CD14-positive monocyte (primary cell): ENCODE measurements around the gene GRM5. TPM values are rescaled to one million over a fixed set of nuclear protein-coding genes. Genes with fewer than 3 reads are reported as not detected.

ENCODE experiments used
- DNase-seq, 3 donors: peaks; one replicate each; pipeline ENCODE4 v3.0.0-alpha.2; 2011 to 2022
- H2AFZ ChIP-seq: 2 replicates; pipeline ENCODE4 v1.6.0; 2012; ENCODE audit warnings: mild to moderate bottlenecking, low read depth, low read length, inconsistent platforms; ENCODE audit not compliant: insufficient read depth, poor library complexity, severe bottlenecking
- H3K27ac ChIP-seq, 2 donors: 1 replicate in 1 of 2; 2 replicates in 1 of 2; pipeline ENCODE4 v1.5.1; 2012 to 2013; ENCODE audit warnings: low read length in 2 of 2, control low read depth in 1 of 2, inconsistent platforms in 1 of 2, low read depth in 1 of 2, mild to moderate bottlenecking in 1 of 2
- H3K27me3 ChIP-seq, 2 donors: one replicate each; pipeline versions ENCODE4 v1.6.0 to v1.6.1; 2011 to 2013; ENCODE audit warnings: low read length in 2 of 2; ENCODE audit not compliant: control insufficient read depth in 2 of 2, insufficient read depth in 2 of 2
- H3K36me3 ChIP-seq, 2 donors: replicated peaks in 1 of 2; 1 replicate in 1 of 2; 2 replicates in 1 of 2; pipeline versions ENCODE4 v1.5.1 to v1.6.1; 2012 to 2013; ENCODE audit warnings: low read length in 2 of 2, control low read depth in 1 of 2, inconsistent platforms in 1 of 2, mild to moderate bottlenecking in 1 of 2; ENCODE audit not compliant: insufficient read depth in 2 of 2, control insufficient read depth in 1 of 2
- H3K4me1 ChIP-seq, 2 donors: 1 replicate in 1 of 2; 2 replicates in 1 of 2; pipeline versions ENCODE4 v1.5.1 to v1.6.1; 2012 to 2013; ENCODE audit warnings: low read length in 2 of 2, control low read depth in 1 of 2, inconsistent platforms in 1 of 2, mild to moderate bottlenecking in 1 of 2, moderate library complexity in 1 of 2; ENCODE audit not compliant: insufficient read depth in 2 of 2, control insufficient read depth in 1 of 2
- H3K4me2 ChIP-seq: replicated peaks from 2 replicates; pipeline ENCODE3; 2012; ENCODE audit warnings: low read length, moderate library complexity, mild to moderate bottlenecking; ENCODE audit not compliant: poor library complexity, severe bottlenecking; ENCODE audit errors: extremely low read depth
- H3K4me3 ChIP-seq, 3 experiments: fragments of 200-600 bp in 1 of 3; sonication (generic) in 1 of 3; replicated peaks in 1 of 3; 1 replicate in 2 of 3; 2 replicates in 1 of 3; pipeline ENCODE4 v1.5.1; 2011 to 2013; ENCODE audit warnings: low read length in 3 of 3, mild to moderate bottlenecking in 3 of 3, control low read depth in 2 of 3, low read depth in 2 of 3, inconsistent platforms in 1 of 3, moderate library complexity in 1 of 3
- H3K79me2 ChIP-seq: 2 replicates; pipeline ENCODE4 v1.6.0; 2012; ENCODE audit warnings: mild to moderate bottlenecking, control low read depth, inconsistent platforms, low read length, moderate library complexity; ENCODE audit not compliant: insufficient read depth
- H3K9ac ChIP-seq: 2 replicates; pipeline ENCODE4 v1.6.0; 2017; ENCODE audit warnings: low read length, mild to moderate bottlenecking; ENCODE audit not compliant: insufficient read depth, poor library complexity, severe bottlenecking
- H3K9me3 ChIP-seq, 2 donors: replicated peaks in 1 of 2; 1 replicate in 1 of 2; 2 replicates in 1 of 2; pipeline versions ENCODE4 v1.5.1 to v1.6.1; 2012 to 2013; ENCODE audit warnings: low read length in 2 of 2, control low read depth in 1 of 2; ENCODE audit not compliant: control insufficient read depth in 1 of 2, insufficient read depth in 1 of 2
- H4K20me1 ChIP-seq: 2 replicates; pipeline ENCODE4 v1.6.0; 2012; ENCODE audit warnings: mild to moderate bottlenecking, low read length, control low read depth, moderate library complexity; ENCODE audit not compliant: insufficient read depth
- H3K27ac Mint-ChIP-seq, 7 donors: one replicate each; pipeline ENCODE4 v1.8.0; 2020; ENCODE audit warnings: mild to moderate bottlenecking in 7 of 7, mixed read lengths in 7 of 7, moderate library complexity in 6 of 7, inconsistent platforms in 2 of 7
- H3K27me3 Mint-ChIP-seq, 3 donors: one replicate each; pipeline ENCODE4 v1.8.0; 2021 to 2022; ENCODE audit warnings: low read depth in 3 of 3, mild to moderate bottlenecking in 3 of 3, mixed read lengths in 3 of 3, moderate library complexity in 3 of 3, inconsistent platforms in 1 of 3
- H3K36me3 Mint-ChIP-seq, 2 donors: one replicate each; pipeline ENCODE4 v1.8.0; 2020; ENCODE audit warnings: mixed read lengths in 2 of 2, inconsistent platforms in 1 of 2, mild to moderate bottlenecking in 1 of 2
- H3K4me1 Mint-ChIP-seq: one replicate; pipeline ENCODE4 v1.8.0; 2020; ENCODE audit warnings: mild to moderate bottlenecking, mixed read lengths
- H3K4me3 Mint-ChIP-seq, 2 donors: one replicate each; pipeline ENCODE4 v1.8.0; 2020; ENCODE audit warnings: mild to moderate bottlenecking in 2 of 2, mixed read lengths in 2 of 2, moderate library complexity in 1 of 2
- H3K9me3 Mint-ChIP-seq, 7 donors: one replicate each; pipeline ENCODE4 v1.8.0; 2020 to 2022; ENCODE audit warnings: mixed read lengths in 7 of 7, mild to moderate bottlenecking in 6 of 7, moderate library complexity in 6 of 7, inconsistent platforms in 2 of 7
- WGBS: methylation state at CpG from one replicate; pipeline ENCODE4 v1.1.5; 2013; ENCODE audit warnings: missing lambda C conversion rate; ENCODE audit not compliant: insufficient coverage; 5-methylcytosine and 5-hydroxymethylcytosine counted together
- intact Hi-C, 2 donors: fragments of 100-400 bp; cut with micrococcal nuclease; formaldehyde crosslinking; loops; one replicate each; pipeline versions ENCODE4 v1.15.0 to v1.15.1; 2023
- polyA plus RNA-seq, 3 donors: library from polyadenylated mRNA; depleted of rRNA in 1 of 3; unstranded in 2 of 3; stranded (reverse) in 1 of 3; fragments of 300-500 nt in 2 of 3; fragments of >200 nt in 1 of 3; fragmentation: Illumina TruSeq in 2 of 3; gene quantifications; 1 replicate in 2 of 3; 2 replicates in 1 of 3; pipeline ENCODE4 v1.2.3, GENCODE V29; 2012 to 2021
- TF ChIP-seq, protein P1 (sequence below): fragments of 200-600 bp; IDR thresholded peaks from one replicate; pipeline ENCODE4 v1.8.0; 2022; ENCODE audit warnings: antibody characterized with exemption, mild to moderate bottlenecking

The GRM5 gene
- polyA plus RNA-seq, 3 donors = not detected

DNA sequence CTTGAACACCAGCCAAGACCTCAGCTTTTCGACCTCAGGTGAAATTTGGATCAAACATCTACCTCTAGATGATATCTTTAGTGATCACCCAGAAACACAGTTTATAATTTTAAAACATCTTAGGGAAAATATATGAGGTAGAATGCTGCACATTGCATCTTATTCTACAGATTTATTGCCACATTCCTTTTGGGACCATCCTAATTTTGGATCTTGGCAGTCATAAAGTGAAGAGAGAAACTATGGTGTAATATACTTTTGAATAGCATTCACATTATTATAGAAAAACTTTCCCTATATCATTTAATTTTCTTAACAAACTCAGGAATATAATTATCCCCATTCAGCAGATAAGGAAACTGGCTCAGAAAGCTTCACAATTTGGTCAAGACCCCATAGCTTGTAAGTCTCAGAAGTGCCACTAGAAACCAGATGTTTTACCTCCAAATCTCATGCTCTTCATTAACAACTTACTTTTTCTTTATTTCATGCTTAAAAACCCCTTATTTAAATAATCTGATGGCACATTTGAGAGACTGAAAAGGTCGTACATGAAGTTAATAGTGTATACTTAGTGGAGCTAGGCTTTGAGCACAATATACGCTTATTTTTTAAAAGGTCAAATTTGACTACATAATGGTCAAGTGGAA is 529.0 kb downstream of the GRM5 start:
- Histone ChIP-seq H3K9ac (no peak overlapping the region), H3K9me3 (no peaks in the 10 kb centered on the region), H2AFZ (no peak overlapping the region), H3K27me3 (no peaks in the 10 kb centered on the region), H3K4me3 (no peak overlapping the region), H3K36me3 (no peaks in the 10 kb centered on the region), H3K79me2 (no peaks in the 10 kb centered on the region), H3K27ac (no peak overlapping the region), H4K20me1 (no peaks in the 10 kb centered on the region), H3K4me2 (no peak overlapping the region), H3K4me1 (no peaks in the 10 kb centered on the region)
- intact Hi-C loops = no loop called here
- no CpG with 5 or more reads among the region's 3 CpGs for WGBS
- no peak overlapping the region for H3K4me3 Mint-ChIP-seq
- no peaks in the 10 kb centered on the region for H3K4me1 Mint-ChIP-seq
- no peak overlapping the region for H3K27ac Mint-ChIP-seq
- DNase-seq = no peak
- H3K27me3 Mint-ChIP-seq = peaks cover 0 to 2% (median 0%) of the 10 kb centered on the region in 3 donors
- peaks cover 0 to 5% (median 0%) of the 10 kb centered on the region in 7 donors for H3K9me3 Mint-ChIP-seq
- TF ChIP-seq, protein P1, sequence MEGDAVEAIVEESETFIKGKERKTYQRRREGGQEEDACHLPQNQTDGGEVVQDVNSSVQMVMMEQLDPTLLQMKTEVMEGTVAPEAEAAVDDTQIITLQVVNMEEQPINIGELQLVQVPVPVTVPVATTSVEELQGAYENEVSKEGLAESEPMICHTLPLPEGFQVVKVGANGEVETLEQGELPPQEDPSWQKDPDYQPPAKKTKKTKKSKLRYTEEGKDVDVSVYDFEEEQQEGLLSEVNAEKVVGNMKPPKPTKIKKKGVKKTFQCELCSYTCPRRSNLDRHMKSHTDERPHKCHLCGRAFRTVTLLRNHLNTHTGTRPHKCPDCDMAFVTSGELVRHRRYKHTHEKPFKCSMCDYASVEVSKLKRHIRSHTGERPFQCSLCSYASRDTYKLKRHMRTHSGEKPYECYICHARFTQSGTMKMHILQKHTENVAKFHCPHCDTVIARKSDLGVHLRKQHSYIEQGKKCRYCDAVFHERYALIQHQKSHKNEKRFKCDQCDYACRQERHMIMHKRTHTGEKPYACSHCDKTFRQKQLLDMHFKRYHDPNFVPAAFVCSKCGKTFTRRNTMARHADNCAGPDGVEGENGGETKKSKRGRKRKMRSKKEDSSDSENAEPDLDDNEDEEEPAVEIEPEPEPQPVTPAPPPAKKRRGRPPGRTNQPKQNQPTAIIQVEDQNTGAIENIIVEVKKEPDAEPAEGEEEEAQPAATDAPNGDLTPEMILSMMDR = no peak
- no peaks in the 10 kb centered on the region for H3K36me3 Mint-ChIP-seq

DNA sequence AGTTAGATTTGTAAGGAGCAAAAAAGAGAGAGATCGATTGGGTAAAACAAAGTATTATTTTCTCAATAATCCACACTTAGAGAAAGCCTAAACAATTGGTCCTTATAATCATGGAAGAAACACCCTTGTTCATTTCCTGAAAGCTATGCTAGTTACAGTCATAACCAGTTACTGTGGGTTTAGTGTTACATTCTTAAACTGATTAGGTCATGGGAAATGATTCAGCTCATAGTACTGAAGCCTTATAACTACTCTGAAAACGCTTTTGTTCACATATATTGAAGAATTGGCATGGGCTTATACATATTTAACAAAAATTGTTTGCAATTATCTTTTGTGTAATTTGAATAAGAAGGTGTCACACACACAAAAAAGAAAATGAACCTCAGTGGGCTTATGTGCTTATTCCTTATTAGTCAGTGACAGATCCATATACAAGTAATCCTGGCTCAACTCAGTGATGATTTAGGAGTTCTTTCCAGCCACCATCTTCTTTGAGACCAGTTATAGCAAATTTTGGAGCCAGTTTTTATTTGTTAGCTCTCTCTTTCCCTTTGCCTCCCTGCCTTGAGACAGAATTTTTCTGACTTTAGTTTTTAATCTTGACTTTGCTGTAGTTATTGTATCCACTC is 529.8 kb downstream of the GRM5 start:
- TF ChIP-seq, protein P1 = no peak
- intact Hi-C loops = no loop called here
- H3K27me3 ChIP-seq = no peaks in the 10 kb centered on the region
- Mint-ChIP-seq H3K27me3 (peaks cover 0 to 2% (median 0%) of the 10 kb centered on the region in 3 donors), H3K4me3 (no peak overlapping the region), H3K36me3 (no peaks in the 10 kb centered on the region), H3K9me3 (peaks cover 0 to 5% (median 0%) of the 10 kb centered on the region in 7 donors), H3K27ac (no peak overlapping the region), H3K4me1 (no peaks in the 10 kb centered on the region)
- H3K4me1 ChIP-seq = no peaks in the 10 kb centered on the region
- H4K20me1 ChIP-seq = no peaks in the 10 kb centered on the region
- H3K9me3 ChIP-seq = no peaks in the 10 kb centered on the region
- H3K79me2 ChIP-seq = no peaks in the 10 kb centered on the region
- no peak for DNase-seq
- H3K4me3 ChIP-seq = no peak overlapping the region
- H3K27ac ChIP-seq = no peak overlapping the region
- H3K9ac ChIP-seq = no peak overlapping the region
- no peaks in the 10 kb centered on the region for H3K36me3 ChIP-seq
- H3K4me2 ChIP-seq = no peak overlapping the region
- no CpG with 5 or more reads among the region's 2 CpGs for WGBS
- no peak overlapping the region for H2AFZ ChIP-seq
